NCI-H1092 treated with DMSO at 0.1 percent for 48 hours (cell line): ENCODE measurements around the gene CDH4.

Source experiments
- DNase-seq: peaks from one replicate; lab custom pipeline; 2025; lab: John Stamatoyannopoulos, UW

Gene CDH4

DNA sequence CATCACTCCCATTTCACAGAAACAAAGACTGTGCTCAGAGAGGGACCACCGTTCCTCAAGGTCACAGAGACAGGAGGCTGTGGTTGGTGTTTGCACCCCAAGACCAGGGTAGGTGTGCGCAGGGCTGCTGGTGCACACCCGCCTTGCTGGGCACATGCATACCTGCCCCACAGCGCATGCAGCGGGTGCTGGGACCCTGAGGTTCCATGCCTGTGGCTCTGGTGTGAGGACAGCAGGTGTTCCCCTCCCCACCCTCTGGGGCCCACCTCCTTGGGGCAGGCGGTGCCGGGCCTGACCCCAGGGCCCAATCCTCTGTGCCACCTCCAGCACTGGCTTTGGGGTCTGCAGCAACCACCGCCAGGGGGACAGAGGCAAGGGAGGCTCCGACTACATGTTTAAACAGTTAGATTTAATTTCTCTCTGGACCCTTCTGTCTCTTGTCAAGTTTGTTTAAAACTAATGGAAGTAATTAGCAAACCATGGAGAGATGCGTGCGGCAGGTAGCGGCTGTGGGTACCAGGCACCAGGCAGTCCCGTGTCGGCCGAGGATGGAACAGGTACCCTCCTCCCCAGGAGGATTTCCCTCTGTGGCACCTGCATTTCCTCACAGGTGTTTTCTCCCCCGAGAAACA is 485.9 kb downstream of the CDH4 start:
- no peak for DNase-seq

DNA sequence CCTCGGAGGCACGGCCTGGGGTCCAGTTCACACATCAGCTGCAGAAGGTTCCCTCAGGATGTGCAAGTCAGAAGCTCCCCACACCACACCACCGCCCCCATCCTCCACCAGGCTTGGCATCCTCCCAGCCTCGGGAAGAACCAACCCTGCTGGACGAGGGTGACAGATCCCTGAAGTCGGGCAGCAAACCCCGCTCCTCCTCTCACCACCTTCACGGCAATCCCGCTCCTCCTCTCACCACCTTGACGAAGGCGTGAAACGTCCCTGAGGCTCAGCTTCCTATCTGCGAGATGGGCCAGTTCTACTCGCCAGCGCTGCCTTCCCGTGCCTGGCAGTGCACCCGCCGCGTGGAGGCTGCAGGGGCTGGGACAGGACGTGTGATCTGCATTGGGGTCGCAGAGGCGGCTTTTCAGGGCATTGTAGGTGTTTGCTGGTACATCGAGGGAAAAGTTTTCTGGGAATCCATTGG is 486.6 kb downstream of the CDH4 start:
- DNase-seq, result no peak

DNA sequence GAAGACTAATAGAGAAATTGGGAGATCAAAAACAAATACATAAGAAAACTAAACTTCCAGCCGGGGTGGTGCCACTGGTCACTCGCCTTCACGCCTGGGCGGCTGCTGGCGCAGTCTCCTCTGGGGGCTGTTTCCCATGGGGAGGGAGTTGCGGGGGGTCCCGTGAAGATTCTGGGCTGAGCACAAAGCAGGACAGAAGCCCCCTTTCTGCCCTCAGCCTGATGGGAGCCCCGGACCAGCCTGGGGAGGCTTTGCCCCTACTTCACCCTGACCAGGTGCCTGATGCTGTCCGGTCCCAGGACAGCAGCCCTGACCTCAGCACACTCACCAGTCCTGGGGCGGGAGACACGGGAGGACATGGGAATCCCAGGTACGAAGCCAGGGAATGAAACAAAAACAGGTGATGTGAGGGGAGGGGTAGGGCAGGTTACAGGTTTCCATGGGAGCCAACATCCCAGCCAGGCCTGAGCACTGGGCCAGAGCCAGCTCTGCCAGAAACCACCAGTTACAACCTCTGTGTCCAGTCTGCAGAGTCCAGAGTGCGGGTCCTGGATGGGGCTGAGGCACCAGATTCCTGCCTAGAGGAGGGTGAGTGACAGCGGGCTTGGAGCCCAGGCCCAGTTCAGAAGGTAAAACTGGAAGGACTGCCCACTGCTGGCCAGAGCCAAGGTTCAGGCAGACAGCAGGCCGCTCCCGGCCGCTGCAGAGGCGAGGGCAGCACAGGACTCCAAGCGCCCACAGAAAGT is 487.2 kb downstream of the CDH4 start:
- DNase-seq, result no peak

DNA sequence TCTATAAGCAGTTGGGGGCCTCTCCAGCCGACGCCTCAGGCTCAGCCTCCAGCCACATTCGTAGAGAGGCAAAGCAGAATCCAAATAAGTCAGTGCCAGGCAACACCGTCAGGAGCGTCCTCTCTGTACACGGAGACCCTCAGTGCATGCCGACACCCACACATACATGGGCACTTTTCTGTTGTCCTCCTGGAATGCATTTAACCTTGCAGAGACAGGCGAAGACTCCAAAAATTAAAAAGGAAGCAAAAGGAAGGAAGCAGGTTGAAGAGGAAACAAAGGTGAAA is 487.7 kb downstream of the CDH4 start:
- no peak for DNase-seq

DNA sequence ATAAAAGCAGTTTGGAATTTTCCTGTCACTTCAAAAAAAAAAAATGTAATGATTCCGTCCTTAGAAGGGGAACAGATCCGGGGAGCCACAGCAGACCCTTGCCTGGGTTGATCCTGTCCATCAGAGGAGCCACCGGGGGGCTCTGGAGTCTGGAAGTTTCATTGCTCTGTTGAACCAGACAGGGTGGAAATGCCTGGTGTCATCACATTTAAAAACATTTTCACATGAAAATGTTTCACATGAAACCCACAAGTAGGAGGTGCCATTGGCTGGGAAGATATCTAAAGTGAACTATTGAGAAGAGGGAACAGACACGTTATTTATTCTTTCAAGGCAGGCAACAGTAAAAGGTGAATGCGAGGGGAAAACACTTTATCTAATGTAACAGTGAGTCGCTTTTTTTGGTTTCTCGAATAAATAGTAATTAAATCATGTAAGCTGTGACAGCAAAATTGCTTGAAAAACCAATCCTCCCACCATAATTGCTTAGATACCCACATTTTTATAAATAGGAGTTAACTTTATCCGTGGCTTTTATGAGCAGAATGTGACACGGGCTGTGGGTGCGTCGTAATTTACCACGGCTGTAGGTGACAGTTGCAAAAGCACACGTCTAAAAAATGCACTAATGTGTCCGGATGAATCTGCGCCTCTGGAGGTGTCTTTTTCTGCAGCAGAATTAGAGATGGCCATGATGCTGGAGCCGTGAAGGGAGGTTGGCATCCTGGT is 490.2 kb downstream of the CDH4 start:
- no peak for DNase-seq

DNA sequence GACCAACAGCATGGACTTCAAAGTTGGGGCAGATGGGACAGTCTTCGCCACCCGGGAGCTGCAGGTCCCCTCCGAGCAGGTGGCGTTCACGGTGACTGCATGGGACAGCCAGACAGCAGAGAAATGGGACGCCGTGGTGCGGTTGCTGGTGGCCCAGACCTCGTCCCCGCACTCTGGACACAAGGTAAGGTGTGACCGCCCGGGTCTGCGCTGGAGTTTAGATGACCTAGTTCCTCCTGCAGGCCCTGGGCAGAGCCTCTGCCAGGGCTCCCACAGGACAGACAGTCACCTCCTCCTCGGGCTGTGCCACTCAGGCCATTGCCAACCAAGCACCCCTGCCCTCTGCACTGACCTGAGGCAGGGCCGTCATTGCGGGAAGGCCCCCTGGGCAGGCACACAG is 491.5 kb downstream of the CDH4 start:
- DNase-seq, result no peak

DNA sequence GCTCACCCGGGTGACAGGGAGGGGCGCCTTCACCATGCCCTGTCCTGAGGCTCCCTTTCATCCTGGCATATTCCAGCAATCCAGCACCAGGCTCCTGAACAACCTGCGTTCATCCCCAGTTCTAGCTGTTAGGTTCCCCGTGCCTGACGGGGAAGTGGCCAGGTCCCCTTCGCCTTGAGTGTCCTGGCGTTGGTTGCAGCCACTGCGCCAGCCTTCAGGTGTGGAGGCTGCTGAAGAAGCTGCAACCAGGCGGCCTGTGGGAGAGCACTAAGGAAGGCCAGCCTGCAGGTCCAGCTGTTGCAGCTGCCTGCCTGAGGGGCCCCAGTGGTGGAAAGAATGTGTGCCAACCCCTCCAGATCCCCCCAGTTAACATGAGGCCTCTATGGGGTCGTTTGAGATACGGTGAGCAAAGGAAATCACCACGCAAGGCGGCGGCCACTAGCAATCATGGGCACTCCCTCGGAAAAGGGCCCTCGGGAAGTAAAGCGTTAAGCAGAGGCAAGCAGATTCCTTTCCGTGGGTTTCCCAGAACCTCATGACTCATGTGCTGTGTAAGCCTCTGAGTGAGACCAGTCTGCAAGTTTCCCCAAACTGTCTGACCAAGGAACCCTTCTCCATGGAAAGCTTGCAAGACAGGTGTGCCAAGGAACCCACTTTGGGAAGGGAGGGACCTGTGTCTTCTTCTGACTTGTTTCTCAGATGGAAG is 492.8 kb downstream of the CDH4 start:
- DNase-seq, result no peak

DNA sequence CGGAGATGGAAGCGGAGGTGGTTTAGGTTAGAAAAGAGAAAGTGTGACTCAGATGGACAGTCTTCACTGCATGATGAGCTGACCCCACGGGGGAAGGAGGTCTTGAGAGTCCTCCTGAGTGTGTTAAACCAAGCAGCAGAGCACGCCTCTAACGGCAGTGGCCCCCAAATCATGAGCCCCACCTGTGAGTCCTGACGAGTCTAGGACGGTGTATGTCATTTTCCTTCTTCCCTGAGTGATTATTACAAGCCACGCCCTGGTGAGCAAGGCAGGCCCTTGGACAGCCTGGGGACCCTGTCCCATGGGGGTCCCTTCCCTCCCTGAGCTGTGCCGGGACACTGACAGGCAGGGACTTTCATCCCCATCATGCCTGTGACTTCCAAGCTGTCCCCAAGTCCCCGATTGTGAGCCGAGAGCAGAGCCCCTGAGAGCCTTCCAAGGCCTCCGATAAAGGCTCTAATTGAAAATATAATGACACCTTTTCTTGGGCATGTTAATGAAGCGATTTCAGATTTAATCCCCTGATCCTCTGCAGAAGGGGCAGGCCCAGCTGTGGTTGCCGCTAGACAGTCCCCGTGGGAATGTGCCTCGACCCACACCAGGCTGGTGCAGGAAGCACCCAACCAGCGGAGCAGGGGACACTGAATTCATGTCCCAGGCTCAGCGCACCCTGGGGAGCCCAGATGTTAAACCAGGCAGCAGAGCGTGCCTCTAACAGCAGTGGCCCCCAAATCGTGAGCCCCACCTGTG is 493.5 kb downstream of the CDH4 start:
- no peak for DNase-seq

DNA sequence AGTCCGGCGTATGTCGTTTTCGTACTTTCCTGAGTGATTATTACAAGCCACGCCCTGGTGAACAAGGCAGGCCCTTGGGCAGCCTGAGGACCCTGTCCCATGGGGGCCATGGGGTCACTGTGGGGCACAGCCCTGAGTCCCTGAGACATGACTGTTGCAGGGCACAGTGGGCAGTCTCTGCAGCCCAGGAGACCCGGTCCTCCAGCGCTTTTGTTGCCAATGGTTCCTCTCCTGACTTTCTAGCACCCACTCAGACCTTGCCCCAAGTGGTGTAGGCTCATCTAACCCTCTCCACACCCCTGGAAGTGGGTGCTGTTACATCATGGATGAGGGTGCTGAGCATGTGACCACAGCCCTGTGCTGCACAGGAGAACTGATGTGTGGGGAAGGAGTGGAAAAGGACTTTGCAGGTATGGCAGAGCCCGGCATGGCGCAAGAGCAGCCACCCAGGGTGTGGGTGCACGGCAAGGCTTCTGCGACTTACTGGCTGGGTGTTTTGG is 494.1 kb downstream of the CDH4 start:
- DNase-seq, result no peak

DNA sequence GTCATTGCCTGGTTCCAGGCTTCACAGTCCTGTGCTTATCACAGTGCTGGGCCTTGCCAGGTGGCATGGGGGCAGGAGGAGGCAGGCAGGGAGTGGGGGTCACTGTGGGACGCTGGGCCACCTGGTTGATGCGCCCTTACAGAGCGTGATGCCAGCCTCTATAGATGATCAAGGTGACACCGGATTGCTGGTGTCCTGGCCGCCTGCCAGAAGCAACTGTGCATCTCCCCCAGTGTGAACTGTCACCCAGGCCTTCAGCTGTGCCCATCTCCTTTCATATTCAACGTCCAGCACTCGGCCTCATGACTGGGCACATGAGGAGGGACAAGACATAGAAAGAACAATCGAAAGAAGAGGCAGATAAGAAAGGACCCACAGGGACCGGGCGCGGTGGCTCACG is 494.7 kb downstream of the CDH4 start:
- no peak for DNase-seq

DNA sequence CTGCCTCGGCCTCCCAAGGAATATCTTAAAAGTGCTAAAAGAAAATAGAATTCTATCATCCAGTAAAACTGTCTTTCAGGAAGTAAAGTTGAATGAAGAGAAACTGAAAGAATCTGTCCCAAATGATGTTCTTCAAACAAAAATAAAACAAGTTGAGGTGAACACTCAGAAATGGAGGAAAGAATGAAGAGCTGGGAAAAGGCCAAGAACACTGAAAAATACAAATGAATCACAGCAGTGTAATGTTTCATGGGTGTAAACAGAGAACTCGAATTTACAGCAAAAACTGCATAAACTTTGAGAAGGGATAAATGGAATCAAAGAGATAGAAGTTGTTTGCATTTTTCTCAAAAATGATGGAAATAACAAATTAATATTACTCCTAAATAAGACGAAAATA is 496.3 kb downstream of the CDH4 start:
- DNase-seq, result no peak

DNA sequence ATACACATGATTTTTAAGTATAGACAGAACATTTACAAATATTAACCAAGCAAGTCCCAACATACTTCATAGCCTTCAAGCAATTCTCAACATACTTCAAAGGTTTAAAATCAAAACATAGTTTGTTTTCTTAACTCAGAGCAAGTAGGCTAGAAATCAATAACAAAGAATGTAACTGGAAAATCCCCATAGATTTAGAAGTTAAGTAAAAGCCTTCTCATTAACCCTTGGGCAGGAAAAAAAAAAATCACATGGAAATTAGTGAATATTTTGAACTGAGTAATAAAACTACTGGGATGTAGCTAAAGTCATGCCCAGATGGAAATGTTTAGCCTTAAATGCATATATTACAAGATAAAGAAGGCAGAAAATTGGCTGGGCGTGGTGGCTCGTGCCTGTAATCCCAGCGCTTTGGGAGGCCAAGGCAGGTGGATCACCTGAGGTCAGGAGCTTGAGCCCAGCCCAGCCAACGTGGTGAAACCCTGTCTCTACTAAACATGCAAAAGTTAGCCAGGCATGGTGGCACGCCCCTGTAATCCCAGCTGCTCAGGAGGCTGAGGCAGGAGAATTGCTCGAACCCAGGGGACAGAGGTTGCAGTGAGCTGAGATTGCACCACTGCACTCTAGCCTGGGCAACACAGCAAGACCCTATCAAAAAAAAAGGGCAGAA is 497.5 kb downstream of the CDH4 start:
- no peak for DNase-seq

DNA sequence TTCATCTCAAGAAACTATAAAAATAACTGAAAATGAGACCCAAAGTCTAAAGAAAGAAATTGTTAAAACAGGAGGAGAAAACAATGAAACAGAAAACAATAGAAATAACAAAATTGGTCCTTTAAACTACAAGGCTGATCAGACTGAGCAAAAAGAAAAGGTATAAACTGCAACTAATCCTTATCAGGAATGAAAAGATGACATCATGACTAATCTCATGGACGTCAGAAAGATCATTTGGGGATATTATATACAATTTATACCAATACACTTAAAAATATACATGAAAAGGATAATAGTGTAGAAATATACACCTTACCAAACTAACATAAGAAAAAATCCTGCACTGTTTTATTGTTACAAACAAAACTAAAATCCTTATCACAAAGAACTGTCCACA is 498.0 kb downstream of the CDH4 start:
- DNase-seq, result no peak

DNA sequence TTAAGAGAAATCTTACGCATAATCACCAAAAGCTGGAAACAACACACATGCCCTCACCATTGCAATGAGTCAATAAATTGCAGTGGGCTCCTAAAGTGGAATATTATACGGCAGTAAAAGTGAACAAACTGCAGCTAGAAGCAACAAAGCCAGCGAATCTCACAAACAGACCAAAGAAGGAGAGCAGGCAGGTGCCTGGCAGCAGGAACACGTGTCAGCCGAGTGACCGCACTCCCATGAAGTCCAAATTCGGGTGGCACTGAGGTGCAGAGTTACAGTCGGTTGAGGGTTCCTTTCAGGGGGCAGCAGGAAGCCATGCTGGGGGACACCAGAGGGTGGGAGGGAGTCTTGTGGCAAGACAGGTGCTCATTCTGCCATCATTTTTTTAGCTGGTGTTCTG is 500.5 kb downstream of the CDH4 start:
- DNase-seq, result no peak

DNA sequence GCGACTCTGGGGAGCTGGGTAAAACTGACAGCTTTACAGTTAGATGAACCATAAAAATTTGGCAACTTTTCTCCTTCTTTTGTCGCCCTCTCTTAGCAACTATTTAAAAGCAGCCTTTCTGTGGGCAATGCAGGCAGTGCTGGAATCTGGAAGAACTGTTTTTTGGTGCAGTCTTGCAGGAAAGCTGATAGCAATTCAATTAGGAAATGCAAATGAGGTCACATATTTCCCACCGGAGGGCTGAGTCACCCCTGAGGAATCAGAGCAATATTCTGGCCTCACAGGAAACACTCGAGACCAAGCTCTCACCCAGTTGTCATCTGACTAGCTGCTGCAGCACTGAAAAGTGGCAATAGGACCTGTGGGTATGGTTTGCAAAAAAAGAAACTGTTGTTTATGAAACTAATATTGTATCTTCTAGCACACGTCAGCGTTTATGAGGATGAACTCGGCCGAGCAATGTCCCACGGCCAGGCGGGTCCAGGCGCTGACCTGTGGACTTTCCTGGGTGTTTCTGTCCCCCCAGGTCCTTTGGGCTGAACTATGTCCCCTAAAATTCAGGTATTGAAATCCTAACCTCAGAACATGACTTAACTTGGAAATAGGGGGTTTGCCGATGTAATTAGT is 501.4 kb downstream of the CDH4 start:
- DNase-seq, result no peak

DNA sequence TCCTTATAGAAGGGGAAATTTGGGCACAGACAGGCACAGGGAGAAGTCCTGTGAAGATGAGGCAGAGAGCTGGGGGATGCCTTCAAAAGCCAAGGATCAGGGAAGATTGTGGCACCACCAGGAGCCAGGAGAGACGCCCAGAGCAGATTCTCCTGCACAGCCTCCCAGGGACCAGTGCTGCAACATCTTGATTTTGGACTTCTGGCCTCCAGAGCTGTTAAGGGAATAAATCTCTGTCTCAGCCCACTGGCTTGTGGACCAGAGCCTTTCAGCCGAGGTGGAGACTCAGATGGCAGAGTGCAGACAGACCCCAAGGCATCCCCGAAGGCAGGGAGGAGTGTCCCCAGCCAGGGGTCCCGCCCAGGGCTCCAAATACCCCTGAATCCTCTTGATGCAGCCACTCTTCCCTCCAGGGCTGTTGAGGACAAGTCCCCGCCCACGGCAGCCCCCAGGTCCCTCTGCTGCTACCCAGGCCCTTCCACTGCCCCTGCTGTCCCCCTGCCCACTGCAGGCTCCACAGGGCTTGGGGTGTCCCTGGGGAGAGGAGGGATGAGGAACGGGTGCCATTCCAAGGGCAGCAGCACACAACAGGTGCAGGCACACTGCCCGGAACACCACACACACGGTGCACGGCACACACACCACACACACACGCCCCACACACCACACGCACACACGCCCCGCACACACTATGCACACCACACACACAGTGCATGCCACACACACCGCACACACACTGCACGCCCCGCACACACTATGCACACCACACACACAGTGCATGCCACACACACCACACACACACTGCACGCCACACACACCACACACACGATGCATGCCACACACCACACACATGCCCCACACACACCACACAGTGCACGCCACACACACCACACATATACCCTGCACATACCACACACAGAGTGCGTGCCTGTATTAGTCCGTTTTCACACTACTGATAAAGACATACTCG is 502.2 kb downstream of the CDH4 start:
- no peak for DNase-seq

DNA sequence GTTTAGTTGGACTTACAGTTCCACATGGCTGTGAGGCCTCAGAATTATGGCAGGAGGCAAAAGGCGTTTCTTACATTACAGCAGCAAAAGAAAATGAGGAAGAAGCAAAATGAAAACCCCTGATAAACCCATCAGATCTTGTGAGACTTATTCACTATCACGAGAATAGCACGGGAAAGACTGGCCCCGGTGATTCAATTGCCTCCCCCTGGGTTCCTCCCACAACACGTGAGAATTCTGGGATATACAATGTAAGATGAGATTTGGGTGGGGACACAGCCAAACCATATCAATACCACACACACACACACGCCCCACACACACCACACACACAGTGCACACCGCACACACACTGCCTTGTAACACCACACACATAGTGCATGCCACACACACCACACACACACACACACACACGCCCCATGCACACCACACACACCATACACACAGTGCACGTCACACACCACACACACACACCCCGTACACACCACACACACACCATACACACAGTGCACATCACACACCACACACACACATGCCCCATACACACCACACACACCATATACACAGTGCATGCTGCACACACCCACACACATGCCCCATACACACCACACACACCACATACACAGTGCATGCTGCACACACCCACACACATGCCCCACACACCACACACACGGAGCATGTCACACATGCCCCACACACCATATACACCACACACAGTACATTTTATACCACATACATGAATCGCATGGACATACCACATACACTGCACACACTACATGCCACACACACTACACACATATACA is 503.1 kb downstream of the CDH4 start:
- DNase-seq, result no peak

DNA sequence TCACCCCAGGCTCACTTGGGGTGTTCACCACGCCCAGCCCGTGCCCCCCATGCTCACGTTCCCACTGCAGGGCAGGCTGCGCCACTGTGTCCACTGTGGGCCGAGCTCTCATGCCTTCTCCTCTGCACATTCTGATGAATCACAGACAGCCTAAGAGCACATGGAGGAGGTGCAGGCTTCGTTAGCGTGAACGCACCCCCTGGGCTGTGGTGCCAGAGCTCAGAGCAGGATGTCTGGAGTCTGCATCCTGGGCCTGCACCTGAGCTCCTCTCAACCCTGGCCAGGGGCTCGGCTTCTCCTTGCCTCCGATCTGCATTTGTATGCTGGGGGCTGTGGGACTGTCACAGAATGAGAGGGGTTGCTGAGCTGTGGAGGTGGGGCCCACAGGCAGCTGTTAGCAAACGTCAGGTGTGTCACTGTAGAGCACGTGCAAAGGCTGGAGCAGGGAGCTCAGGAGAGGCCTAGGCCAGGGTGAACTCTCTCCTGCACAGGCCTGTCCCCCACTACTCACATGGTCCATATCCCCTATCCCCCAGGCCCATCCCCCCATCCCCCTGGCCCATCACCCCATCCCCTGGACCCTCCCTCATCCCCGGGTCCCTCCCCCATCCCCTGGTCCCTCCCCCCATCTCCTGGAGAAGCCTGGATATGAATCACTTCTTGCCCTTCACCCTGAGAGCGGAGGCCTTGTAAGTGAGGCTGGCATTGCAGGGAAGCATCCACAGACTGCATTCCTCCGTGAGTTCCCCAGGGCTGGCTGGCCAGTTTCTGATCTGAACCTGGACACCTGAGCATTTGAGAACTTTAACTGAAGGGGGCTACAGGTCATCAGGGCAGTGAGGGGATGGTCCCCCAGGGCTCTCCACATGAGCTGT is 504.1 kb downstream of the CDH4 start:
- DNase-seq, result no peak
